Left forelimb (tissue), 1 donor: ENCODE measurements around the gene ACKR3.

Experiments
- DNase-seq: peaks from one replicate; pipeline ENCODE4 v3.0.0-alpha.2; 2018; ENCODE audit warnings: low spot score

Gene ACKR3

DNA sequence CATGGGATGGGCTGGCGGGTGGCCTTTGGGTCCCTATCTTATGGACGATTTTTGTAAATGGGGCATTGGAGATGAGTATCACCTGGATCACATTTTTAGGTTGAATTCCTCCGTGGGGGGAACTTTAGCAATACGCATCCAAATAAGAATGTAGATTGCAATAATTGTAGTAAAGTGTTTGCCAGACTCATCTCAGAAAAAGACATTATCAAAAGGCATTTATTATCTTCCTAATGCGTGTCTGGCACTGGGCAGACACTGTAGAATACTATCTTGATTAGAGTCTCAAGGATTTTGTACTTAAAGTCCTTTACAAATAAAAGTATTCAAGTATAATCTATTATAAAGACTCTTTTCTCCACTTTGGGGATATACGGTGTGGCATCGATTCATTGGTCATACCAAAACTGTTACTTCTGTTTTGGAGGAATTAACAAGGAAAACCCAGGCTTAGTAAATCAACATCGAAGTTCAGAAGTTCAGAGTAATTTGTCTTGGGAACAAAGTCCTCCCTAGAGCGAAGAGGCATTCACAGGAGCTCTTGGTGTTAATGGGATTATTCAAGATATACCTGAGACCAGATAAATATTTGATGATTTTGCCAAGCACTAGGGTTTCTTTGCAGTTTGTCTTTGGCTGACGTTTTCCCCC is 578 bp upstream of the ACKR3 start:
- no peak for DNase-seq

DNA sequence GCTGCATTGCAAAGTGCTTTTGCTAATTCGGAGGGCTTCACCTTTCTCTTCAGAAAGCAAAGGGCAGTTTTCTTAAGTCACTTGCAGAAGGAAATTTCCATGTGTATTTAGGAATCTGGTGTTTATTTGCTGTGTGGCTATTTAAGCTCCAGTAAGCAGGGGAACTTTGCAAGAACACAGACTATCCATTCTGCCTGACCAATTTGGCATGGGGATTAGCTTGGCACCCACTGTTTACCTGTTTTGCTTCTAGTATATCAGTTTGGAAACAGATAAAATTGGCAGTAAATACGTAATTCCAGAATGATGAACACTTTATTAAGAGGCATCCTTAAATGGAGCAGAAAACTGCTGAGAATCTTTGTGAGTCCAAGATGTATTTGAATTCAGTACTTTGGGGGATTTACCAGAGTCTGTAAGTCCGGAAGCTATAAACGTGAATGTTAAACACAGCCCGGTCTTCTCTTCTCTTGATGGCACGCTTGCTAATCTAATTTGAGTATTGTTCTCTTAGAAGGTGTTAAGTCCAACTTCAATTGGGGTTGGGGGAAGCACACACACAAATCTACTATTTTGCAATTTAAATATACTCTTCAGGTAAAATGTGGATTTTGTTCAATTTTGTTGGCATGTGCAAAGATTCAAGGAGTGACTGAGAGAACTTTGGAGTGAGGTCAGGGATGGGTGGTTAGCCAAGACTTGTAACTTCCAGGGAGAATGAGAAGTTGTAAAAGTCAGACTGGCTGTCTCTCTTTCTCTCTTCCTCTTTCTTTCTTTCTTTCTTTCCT is 650 bp downstream of the ACKR3 start:
- DNase-seq, result peak; percentile 54

DNA sequence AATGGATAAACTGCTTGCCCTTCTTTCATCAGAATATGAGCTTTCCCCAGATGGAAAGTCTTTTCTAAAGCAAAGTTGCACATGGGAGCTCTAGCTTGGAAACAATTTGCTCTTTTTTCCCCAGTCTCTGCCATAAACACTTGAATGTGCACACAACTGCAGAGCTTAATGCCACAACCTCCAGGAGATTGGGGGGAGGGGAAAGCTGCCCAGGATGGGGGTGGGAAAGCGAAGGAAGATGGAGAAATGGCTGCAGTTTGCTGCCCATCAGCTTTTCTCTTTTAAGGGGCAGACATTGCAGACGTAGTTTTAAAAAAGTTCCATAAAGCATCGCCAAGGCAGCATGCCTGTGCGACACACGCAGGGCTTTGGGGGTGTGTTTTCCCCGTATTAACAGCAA is 1.5 kb downstream of the ACKR3 start:
- DNase-seq, result peak; percentile 64

DNA sequence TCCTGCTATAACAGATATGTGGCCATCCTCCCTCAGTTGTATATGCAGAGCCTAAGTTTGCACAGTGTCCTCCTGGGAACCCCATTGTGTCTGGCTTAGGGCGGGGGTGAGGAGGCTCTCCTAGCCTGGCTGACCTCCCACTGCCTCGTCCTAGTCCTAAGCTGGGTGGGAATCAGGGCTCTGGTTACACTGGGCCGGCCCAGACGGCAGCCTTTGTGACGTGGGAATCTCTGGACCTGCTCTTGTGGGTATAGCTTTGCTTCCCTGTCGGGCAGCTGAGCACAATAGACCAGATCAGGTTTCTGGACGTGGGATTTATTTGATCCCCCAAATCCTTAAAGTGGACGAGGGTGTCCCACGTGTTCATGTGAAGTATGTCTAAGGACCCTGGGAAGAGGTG is 2.9 kb downstream of the ACKR3 start:
- no peak for DNase-seq

DNA sequence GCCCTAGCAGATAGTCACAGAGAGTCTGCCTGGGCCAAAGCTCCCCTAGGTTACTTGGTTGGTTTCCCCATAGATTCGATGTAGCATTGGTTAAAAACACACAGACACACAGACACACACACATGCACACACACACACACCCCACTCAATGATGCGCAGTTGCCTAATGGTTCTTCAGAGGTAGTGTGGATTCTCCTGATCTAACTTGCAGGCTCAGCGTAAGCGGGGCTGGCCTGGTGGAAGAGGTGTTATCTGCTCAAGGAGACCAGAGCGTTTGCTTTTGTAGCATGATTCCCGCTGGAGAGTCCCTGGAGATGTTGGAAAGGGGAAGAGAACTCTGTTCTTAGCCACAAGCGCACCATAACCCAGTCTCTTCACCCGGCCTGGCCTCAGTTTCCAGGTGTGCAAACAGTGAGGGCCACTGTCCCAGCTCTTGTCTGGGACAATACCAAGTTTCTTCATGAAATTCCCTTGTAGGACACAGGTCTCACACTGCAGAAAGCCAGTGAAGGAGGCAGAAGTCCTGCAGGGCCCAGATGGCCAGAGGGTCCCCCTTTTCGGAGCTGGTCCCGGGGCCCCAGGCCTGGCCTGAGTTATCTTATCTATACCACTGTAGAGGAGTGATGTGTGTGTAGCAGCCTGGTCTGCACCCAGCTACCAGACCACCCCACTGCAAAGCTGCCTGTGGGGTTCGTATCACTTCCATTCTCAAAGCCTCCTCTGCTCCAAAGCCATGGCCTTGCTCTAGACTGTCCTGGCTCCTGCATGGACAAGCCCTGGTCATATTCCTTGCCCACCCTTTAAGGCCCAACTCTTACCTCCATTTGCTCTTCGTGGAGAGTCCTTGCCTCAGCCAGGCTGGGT is 3.7 kb downstream of the ACKR3 start:
- no peak for DNase-seq

DNA sequence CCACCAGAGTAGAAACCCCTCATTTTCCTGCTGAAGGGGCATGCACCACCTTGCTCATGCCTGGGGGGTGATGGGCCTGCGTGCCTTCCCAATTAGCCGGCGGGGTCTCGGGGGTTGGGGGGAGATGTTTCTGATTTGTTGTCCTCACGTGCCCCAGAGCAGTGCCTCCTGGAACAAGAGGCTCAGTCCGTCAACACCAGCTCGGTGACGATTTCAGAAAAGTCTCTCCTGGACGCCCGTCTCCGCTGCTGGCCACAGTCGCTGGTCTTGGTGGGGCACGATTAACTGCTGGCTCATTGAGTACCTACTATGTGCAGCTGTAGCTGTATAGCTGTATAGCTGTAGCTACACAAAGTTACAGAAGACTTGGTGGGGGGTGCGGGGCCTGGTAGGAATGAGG is 4.4 kb downstream of the ACKR3 start:
- DNase-seq, result no peak

DNA sequence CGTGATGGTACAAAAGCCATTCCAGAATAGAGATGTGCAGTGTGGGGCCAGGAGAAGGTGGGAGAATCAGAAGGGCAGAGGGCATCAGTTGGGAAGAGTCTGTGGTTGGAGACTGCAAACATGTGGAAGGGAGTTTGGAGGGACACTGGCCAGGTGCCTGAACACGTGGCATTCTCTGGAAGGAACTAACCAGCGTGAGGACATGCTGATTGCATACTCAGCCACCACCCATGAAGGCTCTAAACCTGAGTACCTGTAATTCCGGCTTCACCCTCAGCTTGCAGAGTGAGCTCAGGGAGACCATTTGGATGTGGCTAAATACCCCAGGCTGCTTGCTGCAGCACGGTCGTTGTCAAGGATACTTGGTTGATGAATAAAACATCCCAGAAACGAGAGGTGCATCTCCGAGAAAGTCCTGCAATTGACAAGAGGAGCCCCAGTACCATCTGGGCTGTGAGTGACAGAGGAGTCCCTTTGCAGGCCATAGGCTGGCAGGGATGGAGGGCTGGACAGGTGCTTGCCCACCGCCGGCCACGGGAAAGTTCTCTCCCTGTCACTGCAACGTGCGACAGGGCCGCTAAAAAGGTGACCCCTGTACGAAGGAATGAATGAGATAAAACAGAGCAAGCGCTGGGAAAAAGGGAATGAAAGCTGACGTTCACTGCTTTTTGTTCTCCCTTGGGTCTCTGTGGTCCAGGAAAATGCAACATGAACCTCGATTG is 5.0 kb downstream of the ACKR3 start:
- DNase-seq, result no peak

DNA sequence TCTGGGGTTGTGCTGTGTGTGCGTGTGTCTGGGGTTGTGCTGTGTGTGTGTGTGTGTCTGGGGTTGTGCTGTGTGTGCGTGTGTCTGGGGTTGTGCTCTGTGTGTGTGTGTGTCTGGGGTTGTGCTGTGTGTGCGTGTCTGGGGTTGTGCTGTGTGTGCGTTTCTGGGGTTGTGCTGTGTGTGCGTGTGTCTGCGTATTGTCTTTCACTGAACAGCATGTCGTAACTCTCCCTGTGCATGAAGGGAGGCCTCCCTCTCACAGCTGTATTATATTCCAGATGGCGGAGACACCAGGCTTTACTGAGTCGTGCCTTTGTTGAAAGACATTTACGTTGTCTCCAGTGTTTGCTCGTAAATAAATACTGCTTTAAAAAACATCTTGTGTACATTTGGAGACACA is 5.9 kb downstream of the ACKR3 start:
- DNase-seq, result no peak

DNA sequence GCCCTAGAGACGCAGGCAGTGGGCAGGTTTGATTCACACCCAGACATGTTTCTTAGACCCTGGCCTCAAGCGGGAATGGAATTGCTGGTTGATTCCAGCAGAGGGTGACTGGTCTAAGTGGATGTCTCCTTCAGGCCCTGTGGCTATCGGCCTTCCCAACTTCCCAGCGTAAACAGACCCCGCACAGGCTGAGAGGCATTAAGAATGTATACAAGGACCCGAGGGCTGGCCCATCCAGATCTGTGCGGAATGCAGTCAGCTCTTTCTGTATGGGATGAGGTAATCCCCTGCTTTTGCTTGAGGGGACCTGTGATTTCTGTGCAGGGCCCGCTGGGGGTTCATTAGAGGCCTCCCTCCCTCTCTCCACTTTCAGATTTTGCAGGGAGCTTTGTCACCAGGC is 6.5 kb downstream of the ACKR3 start:
- DNase-seq, result no peak

DNA sequence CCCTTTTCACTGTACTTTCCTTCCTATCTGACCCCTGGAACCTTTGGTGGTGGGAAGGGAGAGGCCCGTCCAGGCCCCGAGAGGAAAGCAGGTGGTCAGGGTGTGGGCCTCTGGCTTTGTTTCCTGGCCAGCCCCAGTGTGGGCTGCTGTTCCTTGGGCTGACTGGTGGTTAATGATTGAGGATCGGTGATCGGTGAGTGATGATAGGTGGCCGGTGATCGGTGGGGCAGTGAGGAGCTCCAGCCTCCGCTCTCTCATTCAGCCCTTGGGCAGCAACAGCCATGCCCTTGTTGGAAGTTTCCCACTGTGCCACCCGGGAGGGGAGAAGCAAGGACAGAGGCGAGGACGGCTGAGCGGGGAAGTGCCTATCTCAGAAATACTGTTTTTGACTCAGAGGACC is 7.3 kb downstream of the ACKR3 start:
- DNase-seq, result no peak

DNA sequence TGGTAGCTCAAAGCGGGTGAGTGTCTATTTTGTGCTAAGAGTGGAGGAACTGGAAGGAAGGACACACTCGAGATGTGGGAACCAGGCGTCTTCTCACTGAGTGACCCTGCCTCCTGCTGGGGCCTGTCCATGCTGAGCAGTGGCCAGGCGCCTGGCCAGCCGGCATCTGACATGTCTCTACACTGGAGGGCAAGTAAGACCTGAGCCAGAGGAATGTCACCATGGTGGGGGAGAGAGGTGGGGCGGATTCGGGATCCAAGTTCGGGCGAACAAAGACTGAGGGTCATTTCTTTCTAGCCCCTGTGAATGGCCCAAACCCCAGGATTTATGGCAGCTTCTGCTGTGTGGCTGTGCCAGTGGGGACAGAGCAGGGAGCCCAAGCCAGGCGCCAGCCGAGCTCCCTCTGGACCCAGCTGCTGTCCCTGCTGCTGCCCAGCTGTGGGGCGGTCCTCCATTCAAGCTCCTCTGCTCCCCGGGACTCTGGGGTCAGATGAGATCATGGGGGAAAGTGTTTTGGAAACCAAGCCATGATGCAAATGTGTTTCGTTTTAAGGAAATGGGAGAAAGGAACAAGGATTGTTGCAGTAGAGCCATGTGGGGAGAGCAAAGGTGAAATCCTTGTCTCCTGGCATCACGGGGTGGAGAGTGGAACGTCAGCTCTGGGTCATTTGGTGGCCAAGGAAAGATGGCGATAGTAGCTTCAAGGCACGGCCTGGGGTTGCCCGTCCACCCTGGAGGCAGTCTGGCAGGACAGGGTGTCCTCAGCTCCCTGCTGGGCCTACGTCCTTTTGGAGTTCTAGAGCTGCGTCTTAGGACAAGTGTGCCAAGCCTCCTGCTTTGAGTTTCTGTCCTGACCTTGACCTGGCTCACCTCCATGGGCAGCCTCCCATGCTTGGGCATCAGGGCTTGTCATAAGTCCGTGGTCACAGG is 8.1 kb downstream of the ACKR3 start:
- no peak for DNase-seq

DNA sequence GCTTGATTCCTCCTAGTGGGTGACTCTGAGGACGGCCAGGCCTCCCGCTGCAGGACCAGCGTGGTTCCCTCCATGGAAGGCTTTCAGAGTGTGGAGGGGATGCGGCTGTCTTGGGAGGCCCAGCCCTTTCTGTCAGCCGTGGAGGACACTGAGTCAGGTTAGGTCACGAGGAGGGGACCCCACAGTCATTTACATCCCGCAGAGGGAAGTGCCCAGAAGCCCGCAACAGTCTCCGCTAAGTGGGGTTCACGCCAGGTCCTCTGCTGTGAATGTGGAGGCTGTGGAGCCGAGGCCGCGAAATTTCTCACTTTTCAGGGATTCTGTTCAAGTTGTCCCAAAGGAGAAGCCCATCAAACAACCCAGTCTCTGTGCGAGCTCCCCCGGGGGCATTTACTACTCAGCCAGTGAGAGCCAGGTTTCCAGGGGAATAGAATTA is 8.8 kb downstream of the ACKR3 start:
- DNase-seq, result no peak

DNA sequence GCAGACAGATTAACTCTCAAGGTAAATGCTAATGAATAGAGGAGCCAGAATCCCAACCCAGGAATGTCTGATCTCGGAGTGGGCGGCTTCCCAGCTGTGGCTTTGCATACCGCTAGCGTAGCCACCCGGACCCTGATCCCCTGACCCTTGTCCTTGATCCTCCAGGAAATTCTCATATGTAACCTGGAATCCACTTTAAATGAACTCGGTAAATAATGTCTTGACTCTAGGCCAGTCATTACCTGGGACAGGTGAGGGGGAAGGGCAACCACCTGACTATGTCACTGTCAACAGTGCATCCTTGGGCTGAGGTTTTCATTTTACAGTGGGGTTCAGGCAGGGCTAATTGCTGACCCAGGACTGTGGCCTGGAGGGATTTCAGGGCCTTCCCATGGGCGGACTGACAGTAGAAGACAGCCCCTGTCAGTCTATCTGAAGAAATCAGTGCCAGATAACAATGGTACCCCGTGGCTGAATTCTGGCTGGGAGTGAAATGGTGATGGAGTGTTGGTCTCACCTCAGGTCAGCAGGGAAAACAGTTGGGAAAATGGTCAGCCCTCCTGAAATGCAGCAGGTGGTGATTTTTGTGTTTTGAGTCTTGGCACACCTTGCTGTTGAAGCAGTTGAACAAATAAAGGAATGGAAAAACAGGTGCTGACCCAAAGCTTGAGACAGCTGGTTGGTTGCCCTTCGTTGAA is 9.6 kb downstream of the ACKR3 start:
- peak; percentile 5 for DNase-seq

DNA sequence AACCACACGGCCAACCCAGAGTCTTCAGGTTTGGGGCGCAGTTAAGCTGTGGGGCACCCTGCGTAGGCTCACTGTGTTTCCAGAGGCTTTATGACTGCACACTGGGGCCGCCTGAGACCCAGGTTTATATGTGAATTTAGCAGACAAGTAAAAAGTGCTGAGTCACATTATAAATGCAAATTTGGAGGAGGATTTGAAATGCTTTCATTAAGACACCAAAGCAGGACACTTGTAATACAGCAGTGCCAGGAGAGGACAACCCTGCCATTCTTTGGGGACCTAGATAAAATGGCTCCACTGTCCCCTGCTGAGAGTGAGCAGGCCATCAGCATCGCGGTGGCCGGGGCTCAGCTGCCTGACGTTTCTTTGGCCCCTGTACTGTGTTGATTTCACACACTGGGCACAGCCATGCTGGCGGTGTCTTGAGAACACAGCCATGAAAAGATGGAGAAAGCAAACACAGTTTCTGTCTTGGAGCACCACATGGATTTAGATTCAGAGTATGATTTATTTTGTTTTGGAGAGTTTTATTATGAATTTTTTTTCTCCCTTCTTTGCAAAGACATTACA is 10.2 kb downstream of the ACKR3 start:
- DNase-seq, result peak; percentile 40

DNA sequence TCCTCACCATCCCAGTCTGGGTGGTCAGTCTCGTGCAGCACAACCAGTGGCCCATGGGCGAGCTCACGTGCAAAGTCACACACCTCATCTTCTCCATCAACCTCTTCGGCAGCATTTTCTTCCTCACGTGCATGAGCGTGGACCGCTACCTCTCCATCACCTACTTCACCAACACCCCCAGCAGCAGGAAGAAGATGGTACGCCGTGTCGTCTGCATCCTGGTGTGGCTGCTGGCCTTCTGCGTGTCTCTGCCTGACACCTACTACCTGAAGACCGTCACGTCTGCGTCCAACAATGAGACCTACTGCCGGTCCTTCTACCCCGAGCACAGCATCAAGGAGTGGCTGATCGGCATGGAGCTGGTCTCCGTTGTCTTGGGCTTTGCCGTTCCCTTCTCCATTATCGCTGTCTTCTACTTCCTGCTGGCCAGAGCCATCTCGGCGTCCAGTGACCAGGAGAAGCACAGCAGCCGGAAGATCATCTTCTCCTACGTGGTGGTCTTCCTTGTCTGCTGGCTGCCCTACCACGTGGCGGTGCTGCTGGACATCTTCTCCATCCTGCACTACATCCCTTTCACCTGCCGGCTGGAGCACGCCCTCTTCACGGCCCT is 11.2 kb downstream of the ACKR3 start:
- peak; percentile 45 for DNase-seq

DNA sequence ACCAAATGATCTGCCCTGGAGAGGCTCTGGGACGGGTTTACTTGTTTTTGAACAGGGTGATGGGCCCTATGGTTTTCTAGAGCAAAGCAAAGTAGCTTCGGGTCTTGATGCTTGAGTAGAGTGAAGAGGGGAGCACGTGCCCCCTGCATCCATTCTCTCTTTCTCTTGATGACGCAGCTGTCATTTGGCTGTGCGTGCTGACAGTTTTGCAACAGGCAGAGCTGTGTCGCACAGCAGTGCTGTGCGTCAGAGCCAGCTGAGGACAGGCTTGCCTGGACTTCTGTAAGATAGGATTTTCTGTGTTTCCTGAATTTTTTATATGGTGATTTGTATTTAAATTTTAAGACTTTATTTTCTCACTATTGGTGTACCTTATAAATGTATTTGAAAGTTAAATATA is 11.9 kb downstream of the ACKR3 start:
- DNase-seq, result no peak

DNA sequence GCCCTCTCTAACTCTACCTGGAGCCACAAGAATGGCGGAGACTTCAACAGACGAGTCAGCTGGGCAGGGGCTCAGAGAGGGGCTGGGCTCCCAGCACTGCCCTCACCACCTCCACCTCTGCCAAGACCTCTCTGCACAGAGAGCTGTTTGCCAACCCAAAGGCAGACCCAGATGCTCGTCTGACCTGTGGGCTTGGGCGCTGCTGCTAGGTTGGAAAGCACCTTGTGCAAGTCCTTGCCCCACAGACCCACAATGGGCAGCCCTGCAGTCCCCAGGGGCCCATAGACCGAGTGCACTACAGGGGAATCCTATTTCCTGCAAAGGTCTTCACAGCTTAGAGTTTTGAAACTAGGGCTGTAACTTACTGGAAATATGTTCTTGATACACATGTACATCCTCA is 13.3 kb downstream of the ACKR3 start:
- DNase-seq, result no peak

DNA sequence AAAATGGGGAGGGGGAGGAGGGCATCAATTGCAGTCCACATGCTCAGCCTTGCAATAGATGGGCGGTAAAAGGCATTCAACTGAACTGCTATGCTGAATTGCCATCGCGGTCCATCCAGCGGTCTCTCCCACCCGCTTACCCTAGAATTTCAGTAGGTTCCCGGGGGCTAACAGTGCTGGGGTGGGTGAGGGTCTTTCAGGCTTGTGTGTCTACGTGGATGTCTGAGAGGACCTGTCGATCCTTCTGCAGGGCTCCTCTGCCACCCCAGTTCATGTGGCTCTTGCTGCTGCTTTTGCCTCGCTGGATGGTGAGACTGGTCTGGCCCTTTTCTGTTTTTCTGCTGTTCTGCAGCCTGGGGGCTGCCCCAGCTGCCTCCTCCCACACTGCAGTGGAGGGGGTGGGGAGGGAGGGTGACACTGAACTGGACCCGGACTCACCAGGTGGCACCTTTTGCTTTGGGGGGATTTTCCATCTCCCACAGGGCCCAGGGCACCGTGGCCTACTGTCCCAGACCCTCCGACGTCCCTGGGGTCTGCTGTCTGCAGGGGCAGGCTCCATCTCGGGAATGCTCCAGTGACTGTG is 14.1 kb downstream of the ACKR3 start:
- DNase-seq, result peak; percentile 48
